K562 (cell line): ENCODE measurements around the gene MERTK. TPM values are rescaled to one million over a fixed set of nuclear protein-coding genes. Genes with fewer than 3 reads are reported as not detected.

ENCODE experiments used
- CREB1 ChIP-seq, 2 experiments: sonication (generic) in 1 of 2; formaldehyde crosslinking in 1 of 2; IDR thresholded peaks; 2 replicates each; pipeline versions ENCODE4 v1.6.1 to v1.8.0; 2012 to 2022; ENCODE audit warnings: inconsistent platforms in 1 of 2, mild to moderate bottlenecking in 1 of 2, missing genetic modification reagents in 1 of 2, moderate library complexity in 1 of 2
- GATAD2B ChIP-seq: fragments of 450-650 bp; IDR thresholded peaks from 2 replicates; pipeline ENCODE4 v1.6.1; 2017; ENCODE audit warnings: mild to moderate bottlenecking, borderline replicate concordance
- GTF2E2 ChIP-seq: fragments of 200-800 bp; sonication (Bioruptor generic); IDR thresholded peaks from 2 replicates; pipeline ENCODE4 v1.6.1; 2016; ENCODE audit warnings: missing genetic modification characterization, missing compliant biosample characterization
- HNRNPH1 ChIP-seq: fragments of 200-400 bp; formaldehyde crosslinking; optimal IDR thresholded peaks from 2 replicates; pipeline ENCODE3; 2017; ENCODE audit warnings: low read depth, mild to moderate bottlenecking, low read length, moderate library complexity
- MECOM ChIP-seq: fragments of 250-450 bp; sonication (Bioruptor Pico); IDR thresholded peaks from 2 replicates; pipeline ENCODE4 v1.8.0; 2022; ENCODE audit warnings: inconsistent platforms
- NR3C1 ChIP-seq: sonication (generic); formaldehyde crosslinking; IDR thresholded peaks from 2 replicates; pipeline ENCODE4 v1.8.1; 2022; ENCODE audit warnings: missing genetic modification reagents
- POLR2AphosphoS5 ChIP-seq: IDR thresholded peaks from 2 replicates; pipeline ENCODE4 v1.6.1; 2011; ENCODE audit warnings: mild to moderate bottlenecking, low read depth, low read length, moderate library complexity; ENCODE audit not compliant: control insufficient read depth, insufficient read depth
- PYGO2 ChIP-seq: fragments of 450-650 bp; IDR thresholded peaks from 2 replicates; pipeline ENCODE4 v1.6.1; 2016; ENCODE audit warnings: mild to moderate bottlenecking, missing genetic modification characterization, moderate library complexity, missing compliant biosample characterization
- RHOXF2B ChIP-seq: fragments of 250-450 bp; sonication (Bioruptor Pico); conservative IDR thresholded peaks from 2 replicates; pipeline ENCODE4 v1.5.1; 2021
- SMAD2 ChIP-seq: fragments of 150-350 bp; IDR thresholded peaks from 2 replicates; pipeline ENCODE4 v1.6.1; 2014; ENCODE audit warnings: low read depth, mild to moderate bottlenecking, low read length
- SMAD4 ChIP-seq: fragments of 250-450 bp; sonication (Bioruptor Pico); conservative IDR thresholded peaks from 2 replicates; pipeline ENCODE4 v1.8.0; 2021; ENCODE audit warnings: inconsistent platforms, mild to moderate bottlenecking, moderate library complexity
- SNRNP70 ChIP-seq: fragments of 200-400 bp; formaldehyde crosslinking; optimal IDR thresholded peaks from 2 replicates; pipeline ENCODE3; 2017; ENCODE audit warnings: low read depth, low read length
- SP2 ChIP-seq: IDR thresholded peaks from 2 replicates; pipeline ENCODE4 v1.6.1; 2011; ENCODE audit warnings: mild to moderate bottlenecking, low read depth, low read length, moderate library complexity; ENCODE audit not compliant: poor library complexity, severe bottlenecking; ENCODE audit errors: extremely low read depth
- ZBTB17 ChIP-seq: fragments of 450-650 bp; formaldehyde crosslinking; IDR thresholded peaks from 2 replicates; pipeline ENCODE4 v1.4.0; 2020; ENCODE audit warnings: mild to moderate bottlenecking
- ZNF133 ChIP-seq: fragments of 250-450 bp; sonication (Bioruptor Pico); IDR thresholded peaks from 2 replicates; pipeline ENCODE4 v1.4.0; 2020; ENCODE audit warnings: mild to moderate bottlenecking
- ZNF212 ChIP-seq: fragments of 450-650 bp; formaldehyde crosslinking; IDR thresholded peaks from 2 replicates; pipeline ENCODE4 v1.4.0; 2020; ENCODE audit warnings: mild to moderate bottlenecking
- ZNF232 ChIP-seq: sonication (generic); formaldehyde crosslinking; IDR thresholded peaks from 2 replicates; pipeline ENCODE4 v1.8.0; 2022; ENCODE audit warnings: mild to moderate bottlenecking, missing genetic modification reagents
- ZNF444 ChIP-seq: fragments of 250-450 bp; sonication (Bioruptor Pico); IDR thresholded peaks from 2 replicates; pipeline ENCODE4 v1.4.0; 2020; ENCODE audit warnings: mild to moderate bottlenecking, moderate library complexity
- ZNF586 ChIP-seq: fragments of 450-650 bp; formaldehyde crosslinking; conservative IDR thresholded peaks from 2 replicates; pipeline ENCODE4 v1.4.0; 2020; ENCODE audit warnings: mild to moderate bottlenecking, moderate library complexity
- ZNF696 ChIP-seq: fragments of 250-450 bp; sonication (Bioruptor Pico); conservative IDR thresholded peaks from 2 replicates; pipeline ENCODE4 v1.4.0; 2020; ENCODE audit warnings: mild to moderate bottlenecking, moderate library complexity
- polyA plus RNA-seq, 8 experiments: library from polyadenylated mRNA; depleted of rRNA in 4 of 8; stranded (reverse) in 5 of 8; unstranded in 3 of 8; fragments of >200 nt; fragmentation: Nextera tagmentation in 2 of 8; fragmentation: Illumina TruSeq in 1 of 8; extraction: Ambion mirVana in 2 of 8; extraction: Trizol in 1 of 8; gene quantifications; 2 replicates each; pipeline versions ENCODE4 v1.2.1 to v1.2.3, GENCODE V29; 2011 to 2014; ENCODE audit warnings: inconsistent platforms in 1 of 8, missing spikeins in 1 of 8
- total RNA-seq, 7 experiments: library from RNA; depleted of rRNA in 6 of 7; stranded (reverse); fragments of >200 nt in 6 of 7; fragmentation: Illumina TruSeq in 2 of 7; extraction: Trizol in 2 of 7; gene quantifications; 2 replicates each; pipeline versions ENCODE4 v1.2.1 to v1.2.3, GENCODE V29; 2011 to 2021; ENCODE audit warnings: low replicate concordance in 1 of 7
- TF ChIP-seq, protein P1 (sequence below): sonication (generic); formaldehyde crosslinking; IDR thresholded peaks from 2 replicates; pipeline ENCODE4 v1.8.0; 2023; ENCODE audit warnings: mild to moderate bottlenecking, missing genetic modification reagents
- TF ChIP-seq, protein P2 (sequence below): IDR thresholded peaks from 2 replicates; pipeline ENCODE4 v1.6.1; 2011; ENCODE audit not compliant: insufficient read length; ENCODE audit errors: extremely low read depth
- TF ChIP-seq, protein P3 (sequence below): fragments of 250-450 bp; sonication (Bioruptor Pico); IDR thresholded peaks from 2 replicates; pipeline ENCODE4 v1.4.0; 2020; ENCODE audit warnings: mild to moderate bottlenecking
- TF ChIP-seq, protein P4 (sequence below): fragments of 450-650 bp; formaldehyde crosslinking; IDR thresholded peaks from 2 replicates; pipeline ENCODE4 v1.4.0; 2020; ENCODE audit warnings: mild to moderate bottlenecking

Gene MERTK
- total and polyA plus RNA-seq, 9 of the 15 experiments (the other 6 are each of a cell fraction or from before 2014, with no cell fraction given) = 0.23 to 1.6 (median 0.74) TPM

DNA sequence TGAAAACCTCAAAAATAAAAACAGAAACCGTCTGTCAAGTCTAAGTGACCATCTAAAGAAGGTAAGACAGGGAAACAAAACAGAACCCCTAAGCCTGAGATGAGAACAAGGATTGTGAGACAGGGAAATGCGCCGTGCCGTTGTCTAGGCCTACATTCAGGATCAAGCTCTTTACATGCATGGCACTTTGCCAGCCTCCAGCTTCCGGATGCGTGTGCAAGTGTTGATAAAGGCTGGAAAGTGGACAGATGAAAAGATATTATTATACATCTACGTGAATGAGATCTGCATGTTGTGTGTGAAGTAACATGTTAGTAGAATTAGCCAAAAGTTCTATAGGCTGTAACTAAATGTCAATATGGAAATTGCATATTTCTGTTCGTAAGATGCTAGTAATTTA lies 128.1 kb downstream of the MERTK start (continued):
- TF ChIP-seq, protein P1, sequence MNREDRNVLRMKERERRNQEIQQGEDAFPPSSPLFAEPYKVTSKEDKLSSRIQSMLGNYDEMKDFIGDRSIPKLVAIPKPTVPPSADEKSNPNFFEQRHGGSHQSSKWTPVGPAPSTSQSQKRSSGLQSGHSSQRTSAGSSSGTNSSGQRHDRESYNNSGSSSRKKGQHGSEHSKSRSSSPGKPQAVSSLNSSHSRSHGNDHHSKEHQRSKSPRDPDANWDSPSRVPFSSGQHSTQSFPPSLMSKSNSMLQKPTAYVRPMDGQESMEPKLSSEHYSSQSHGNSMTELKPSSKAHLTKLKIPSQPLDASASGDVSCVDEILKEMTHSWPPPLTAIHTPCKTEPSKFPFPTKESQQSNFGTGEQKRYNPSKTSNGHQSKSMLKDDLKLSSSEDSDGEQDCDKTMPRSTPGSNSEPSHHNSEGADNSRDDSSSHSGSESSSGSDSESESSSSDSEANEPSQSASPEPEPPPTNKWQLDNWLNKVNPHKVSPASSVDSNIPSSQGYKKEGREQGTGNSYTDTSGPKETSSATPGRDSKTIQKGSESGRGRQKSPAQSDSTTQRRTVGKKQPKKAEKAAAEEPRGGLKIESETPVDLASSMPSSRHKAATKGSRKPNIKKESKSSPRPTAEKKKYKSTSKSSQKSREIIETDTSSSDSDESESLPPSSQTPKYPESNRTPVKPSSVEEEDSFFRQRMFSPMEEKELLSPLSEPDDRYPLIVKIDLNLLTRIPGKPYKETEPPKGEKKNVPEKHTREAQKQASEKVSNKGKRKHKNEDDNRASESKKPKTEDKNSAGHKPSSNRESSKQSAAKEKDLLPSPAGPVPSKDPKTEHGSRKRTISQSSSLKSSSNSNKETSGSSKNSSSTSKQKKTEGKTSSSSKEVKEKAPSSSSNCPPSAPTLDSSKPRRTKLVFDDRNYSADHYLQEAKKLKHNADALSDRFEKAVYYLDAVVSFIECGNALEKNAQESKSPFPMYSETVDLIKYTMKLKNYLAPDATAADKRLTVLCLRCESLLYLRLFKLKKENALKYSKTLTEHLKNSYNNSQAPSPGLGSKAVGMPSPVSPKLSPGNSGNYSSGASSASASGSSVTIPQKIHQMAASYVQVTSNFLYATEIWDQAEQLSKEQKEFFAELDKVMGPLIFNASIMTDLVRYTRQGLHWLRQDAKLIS (CRISPR knock-in tag) = no peak
- TF ChIP-seq, protein P2, sequence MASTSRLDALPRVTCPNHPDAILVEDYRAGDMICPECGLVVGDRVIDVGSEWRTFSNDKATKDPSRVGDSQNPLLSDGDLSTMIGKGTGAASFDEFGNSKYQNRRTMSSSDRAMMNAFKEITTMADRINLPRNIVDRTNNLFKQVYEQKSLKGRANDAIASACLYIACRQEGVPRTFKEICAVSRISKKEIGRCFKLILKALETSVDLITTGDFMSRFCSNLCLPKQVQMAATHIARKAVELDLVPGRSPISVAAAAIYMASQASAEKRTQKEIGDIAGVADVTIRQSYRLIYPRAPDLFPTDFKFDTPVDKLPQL = no peak
- TF ChIP-seq ZNF444 (CRISPR knock-in tag) (no peak), HNRNPH1 (no peak), ZNF696 (CRISPR knock-in tag) (no peak), ZBTB17 (no peak), CREB1 (IDR thresholded peaks at IDR 0.05) (no peak), CREB1 (CRISPR knock-in tag; IDR thresholded peaks at IDR 0.05) (no peak), NR3C1 (CRISPR knock-in tag) (no peak), GATAD2B (peak; percentile 72; the same call in 1 of the 2 replicates), SNRNP70 (no peak), MECOM (CRISPR knock-in tag) (no peak), GTF2E2 (tag) (no peak), POLR2AphosphoS5 (peak; percentile 67; the same call in 1 of the 2 replicates), SMAD2 (no peak), ZNF212 (CRISPR knock-in tag) (no peak), PYGO2 (tag) (no peak), SP2 (no peak), ZNF232 (CRISPR knock-in tag) (no peak), ZNF586 (no peak), SMAD4 (CRISPR knock-in tag) (no peak), RHOXF2B (CRISPR knock-in tag) (no peak), ZNF133 (CRISPR knock-in tag) (no peak)
- TF ChIP-seq, protein P3, sequence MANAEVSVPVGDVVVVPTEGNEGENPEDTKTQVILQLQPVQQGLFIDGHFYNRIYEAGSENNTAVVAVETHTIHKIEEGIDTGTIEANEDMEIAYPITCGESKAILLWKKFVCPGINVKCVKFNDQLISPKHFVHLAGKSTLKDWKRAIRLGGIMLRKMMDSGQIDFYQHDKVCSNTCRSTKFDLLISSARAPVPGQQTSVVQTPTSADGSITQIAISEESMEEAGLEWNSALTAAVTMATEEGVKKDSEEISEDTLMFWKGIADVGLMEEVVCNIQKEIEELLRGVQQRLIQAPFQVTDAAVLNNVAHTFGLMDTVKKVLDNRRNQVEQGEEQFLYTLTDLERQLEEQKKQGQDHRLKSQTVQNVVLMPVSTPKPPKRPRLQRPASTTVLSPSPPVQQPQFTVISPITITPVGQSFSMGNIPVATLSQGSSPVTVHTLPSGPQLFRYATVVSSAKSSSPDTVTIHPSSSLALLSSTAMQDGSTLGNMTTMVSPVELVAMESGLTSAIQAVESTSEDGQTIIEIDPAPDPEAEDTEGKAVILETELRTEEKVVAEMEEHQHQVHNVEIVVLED = no peak
- TF ChIP-seq, protein P4, sequence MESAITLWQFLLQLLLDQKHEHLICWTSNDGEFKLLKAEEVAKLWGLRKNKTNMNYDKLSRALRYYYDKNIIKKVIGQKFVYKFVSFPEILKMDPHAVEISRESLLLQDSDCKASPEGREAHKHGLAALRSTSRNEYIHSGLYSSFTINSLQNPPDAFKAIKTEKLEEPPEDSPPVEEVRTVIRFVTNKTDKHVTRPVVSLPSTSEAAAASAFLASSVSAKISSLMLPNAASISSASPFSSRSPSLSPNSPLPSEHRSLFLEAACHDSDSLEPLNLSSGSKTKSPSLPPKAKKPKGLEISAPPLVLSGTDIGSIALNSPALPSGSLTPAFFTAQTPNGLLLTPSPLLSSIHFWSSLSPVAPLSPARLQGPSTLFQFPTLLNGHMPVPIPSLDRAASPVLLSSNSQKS (CRISPR knock-in tag) = no peak
